ENCODE measurements around the gene HCFC1R1. TPM values are rescaled to one million over a fixed set of nuclear protein-coding genes. Genes with fewer than 3 reads are reported as not detected.

Gene HCFC1R1
- total and polyA plus RNA-seq, 2 of the 8 experiments (the other 6 are each of a cell fraction or from before 2014, with no cell fraction given) = 72.7 to 138 TPM

DNA sequence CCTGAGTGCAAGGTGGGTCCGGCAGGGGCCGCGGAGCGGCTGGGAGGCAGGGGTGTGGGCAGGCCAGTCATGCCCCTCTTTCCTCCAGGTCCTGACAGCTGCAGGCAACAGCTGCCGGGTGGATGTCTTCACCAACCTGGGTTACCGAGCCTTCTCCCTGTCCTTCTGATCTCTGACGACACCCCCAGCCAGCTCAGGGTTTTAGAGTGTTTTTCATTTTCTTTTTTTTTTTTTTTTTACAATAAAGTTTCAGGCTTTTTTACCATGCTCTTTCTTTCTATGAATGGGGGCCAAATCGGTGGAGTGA, 3.7 kb upstream of the HCFC1R1 start:
- H3K9me3 ChIP-seq (ENCODE audit: insufficient read depth in 2 of 2, low read depth in 1 of 2, low read length in 1 of 2) = no peaks in the 10 kb centered on the region
- H3K36me3 ChIP-seq (ENCODE audit: control insufficient read depth in 2 of 4, insufficient read depth in 4 of 4, low read length in 3 of 4) = peaks cover 0 to 21% (median 9%) of the 10 kb centered on the region in 4 experiments; a peak in 7 of 8 replicates
- CTCF ChIA-PET (ENCODE audit: partially characterized antibody) = interaction anchor here (0.7 to 23.8 kb wide), 21 partner anchors 8 to 131 kb away, joined by 3 to 639 read pairs (median 4); partner anchors contain the start of genes CLDN6, CLDN9, HCFC1R1 and THOC6
- no peaks in the 10 kb centered on the region for H3K79me1 ChIP-seq (ENCODE audit: low read depth, low read length)
- H2BK20ac ChIP-seq (ENCODE audit: low read length) = no peak overlapping the region
- TF ChIP-seq BCL11A (IDR thresholded peaks at IDR 0.05; ENCODE audit: low read depth in 2 of 2, low read length in 2 of 2) = no peak
- TF ChIP-seq SP1 (IDR thresholded peaks at IDR 0.05; ENCODE audit: low read depth, low read length) = no peak
- H2BK12ac ChIP-seq (ENCODE audit: low read depth, low read length) = no peak overlapping the region
- no peak overlapping the region for H2AK5ac ChIP-seq (ENCODE audit: low read depth, low read length)
- no peak overlapping the region for H3K27ac ChIP-seq (ENCODE audit: low read depth, low read length)
- H3K23ac ChIP-seq (ENCODE audit: insufficient read length) = no peak overlapping the region
- no peak overlapping the region for H4K91ac ChIP-seq (replicated peaks; ENCODE audit: insufficient read length, low read length)
- FAIRE-seq = no peak
- no peaks in the 10 kb centered on the region for H3K79me2 ChIP-seq (ENCODE audit: control insufficient read depth in 1 of 2, insufficient read depth in 2 of 2, low read length in 2 of 2)
- WGBS, 2 experiments (ENCODE audit: extremely low coverage in 1 of 2, insufficient coverage in 1 of 2, insufficient read length in 1 of 2, insufficient replicate concordance in 2 of 2, low coverage in 1 of 2, low lambda C conversion rate in 2 of 2, missing lambda C conversion rate in 1 of 2) = 93% methylated on average over 8 of the region's 8 CpGs; no CpG with 5 or more reads in 1 of the 2 experiments
- H3K56ac ChIP-seq (replicated peaks; ENCODE audit: insufficient read length, low read depth, low read length) = no peak overlapping the region
- DNase-seq (ENCODE audit: low read depth in 1 of 2, low spot score in 2 of 2) = no peak
- H2BK5ac ChIP-seq (ENCODE audit: low read depth, low read length) = no peak overlapping the region
- peaks cover 10 to 34% of the 10 kb centered on the region in 2 experiments for H4K20me1 ChIP-seq (replicated peaks in 1 of 2; ENCODE audit: control insufficient read depth in 1 of 2, insufficient read depth in 2 of 2, low read length in 2 of 2)
- no peak overlapping the region for H3K4me3 ChIP-seq (ENCODE audit: extremely low read depth in 1 of 4, insufficient read depth in 2 of 4, low read depth in 3 of 4, low read length in 4 of 4)
- H3K23me2 ChIP-seq (ENCODE audit: low read depth, low read length) = peaks cover 12% of the 10 kb centered on the region; the same call in 1 of the 2 replicates
- no peak overlapping the region for H3K18ac ChIP-seq (ENCODE audit: extremely low read depth, low read length)
- H2BK15ac ChIP-seq (ENCODE audit: low read length) = no peak overlapping the region
- H3K4me2 ChIP-seq (ENCODE audit: insufficient read depth in 1 of 2, low read depth in 2 of 2, low read length in 2 of 2) = peak overlapping the region in 1 of 2 experiments; percentile 6; a peak in 1 of 4 replicates
- POLR2A ChIA-PET (ENCODE audit: partially characterized antibody) = interaction anchor here (1.0 to 35.7 kb wide), 14 partner anchors 2 to 107 kb away, joined by 3 to 1808 read pairs (median 8); partner anchors contain the start of genes BICDL2, CLDN6, CLDN9 and HCFC1R1
- no peaks in the 10 kb centered on the region for H3K27me3 ChIP-seq (replicated peaks in 1 of 4; ENCODE audit: control insufficient read depth in 3 of 4, extremely low read depth in 1 of 4, insufficient read depth in 3 of 4, low read length in 3 of 4)
- H3K14ac ChIP-seq (ENCODE audit: insufficient read length) = no peak overlapping the region
- no peak overlapping the region for H3K9ac ChIP-seq (replicated peaks in 1 of 4; ENCODE audit: extremely low read depth in 1 of 4, low read depth in 3 of 4, low read length in 3 of 4)
- no peak overlapping the region for H2BK120ac ChIP-seq (replicated peaks; ENCODE audit: low read depth, low read length)
- H4K8ac ChIP-seq (ENCODE audit: extremely low read depth, insufficient read depth, low read length) = no peak overlapping the region
- no peak overlapping the region for H4K5ac ChIP-seq (ENCODE audit: insufficient read length, low read depth, low read length)
- H3K4me1 ChIP-seq (replicated peaks in 1 of 4; ENCODE audit: control insufficient read depth in 3 of 4, insufficient read depth in 4 of 4, low read length in 3 of 4) = peaks cover 0 to 19% (median 16%) of the 10 kb centered on the region in 4 experiments; a peak in 6 of 7 replicates
- no peak overlapping the region for H3K4ac ChIP-seq (replicated peaks; ENCODE audit: insufficient read length, low read depth, low read length)
- H2AFZ ChIP-seq (ENCODE audit: low read length) = no peak overlapping the region

Measured in H1 (cell line).